ENCODE measurements around the gene VARS1.
"Not testable (repeated sequence)": the region's sequence is repeated elsewhere in the genome, so short reads cannot be mapped to it uniquely, and the experiment has no call there.

Gene VARS1

GRCh38 chr6:31794294-31794865 lies 1.2 kb downstream of the VARS1 start:
- DNase-seq (ENCODE audit: low read depth in 3 of 3) = no peak

- DNase-seq (ENCODE audit: low read depth in 3 of 3) = not testable (repeated sequence)
Measured at GRCh38 chr6:31793927-31794245, 1.7 kb downstream of the VARS1 start.

- no peak for DNase-seq (ENCODE audit: low read depth in 3 of 3)
Measured at GRCh38 chr6:31792761-31793171, 2.8 kb downstream of the VARS1 start.

- DNase-seq (ENCODE audit: low read depth in 3 of 3) = no peak
Measured at GRCh38 chr6:31792090-31792374, 3.5 kb downstream of the VARS1 start.

- peak in 1 of 3 experiments; percentile 39 for DNase-seq (ENCODE audit: low read depth in 3 of 3)
Measured at GRCh38 chr6:31791324-31792089, 4.0 kb downstream of the VARS1 start.

- DNase-seq (ENCODE audit: low read depth in 3 of 3) = no peak
Measured at GRCh38 chr6:31785475-31785874, 10.1 kb downstream of the VARS1 start.

GRCh38 chr6:31784098-31784925 lies 11.2 kb downstream of the VARS1 start:
- no peak for DNase-seq (ENCODE audit: low read depth in 3 of 3)

- no peak for DNase-seq (ENCODE audit: low read depth in 3 of 3)
Measured at GRCh38 chr6:31782126-31782855, 13.3 kb downstream of the VARS1 start.

GRCh38 chr6:31781244-31782125 lies 14.1 kb downstream of the VARS1 start:
- no peak for DNase-seq (ENCODE audit: low read depth in 3 of 3)

GRCh38 chr6:31780507-31781243 lies 14.9 kb downstream of the VARS1 start:
- no peak for DNase-seq (ENCODE audit: low read depth in 3 of 3)

- DNase-seq (ENCODE audit: low read depth in 3 of 3) = no peak
Measured at GRCh38 chr6:31779908-31780307, 15.6 kb downstream of the VARS1 start.

- no peak for DNase-seq (ENCODE audit: low read depth in 3 of 3)
Measured at GRCh38 chr6:31778999-31779885, 16.3 kb downstream of the VARS1 start.

- no peak for DNase-seq (ENCODE audit: low read depth in 3 of 3)
Measured at GRCh38 chr6:31778193-31778592, 17.4 kb downstream of the VARS1 start.

GRCh38 chr6:31777667-31778050 lies 17.9 kb downstream of the VARS1 start:
- DNase-seq (ENCODE audit: low read depth in 3 of 3) = no peak

- peak; percentile 44 to 82 (median 57) for DNase-seq (ENCODE audit: low read depth in 3 of 3)
Measured at GRCh38 chr6:31776989-31777666, 18.4 kb downstream of the VARS1 start, which contains the start of gene VWA7. Gene VWA7 (minus strand): TSS chr6:31777328. CDS start chr6:31776779, 549 bp downstream.

GRCh38 chr6:31776485-31776988 lies 19.0 kb downstream of the VARS1 start:
- no peak for DNase-seq (ENCODE audit: low read depth in 3 of 3)

- DNase-seq (ENCODE audit: low read depth in 3 of 3) = no peak
Measured at GRCh38 chr6:31775633-31776484, 19.7 kb downstream of the VARS1 start.

GRCh38 chr6:31775184-31775583 lies 20.4 kb downstream of the VARS1 start:
- DNase-seq (ENCODE audit: low read depth in 3 of 3) = no peak
